ENCODE results near the gene NEDD4L.

Gene NEDD4L

DNA sequence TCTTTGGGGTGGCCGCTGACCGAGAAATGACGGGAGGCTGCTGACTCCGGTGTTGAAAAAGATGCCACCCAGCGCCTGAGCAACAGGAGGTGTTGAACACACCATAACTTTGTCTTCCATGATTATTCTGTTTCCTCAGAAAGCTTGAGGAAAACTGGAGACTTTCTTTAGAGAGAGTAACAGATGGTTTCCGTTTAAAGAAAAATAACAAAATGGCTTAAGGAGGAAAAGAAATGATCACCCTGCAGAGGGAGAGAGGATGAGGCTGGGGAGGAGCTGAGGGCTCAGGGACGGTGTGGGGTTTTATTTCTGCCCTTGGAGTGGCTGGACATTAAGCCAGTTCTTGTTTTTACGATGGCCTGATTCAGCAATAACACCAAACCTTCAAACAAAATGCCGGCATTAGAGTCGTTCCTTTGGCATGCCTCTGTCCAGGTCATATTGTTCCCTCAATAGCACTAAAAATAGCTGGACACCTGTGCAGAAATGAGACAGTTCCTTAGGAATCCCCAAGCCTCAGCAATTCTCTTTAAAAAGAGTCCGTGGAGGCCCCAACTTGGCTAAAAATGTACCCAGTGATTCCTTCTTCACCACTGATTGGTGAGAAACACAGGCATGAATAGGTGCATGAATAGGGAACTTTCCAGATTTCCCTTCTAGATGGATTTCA is 402.5 kb downstream of the NEDD4L start:
- no peak for DNase-seq (ENCODE audit: low spot score)
- TF ChIP-seq, protein P1, sequence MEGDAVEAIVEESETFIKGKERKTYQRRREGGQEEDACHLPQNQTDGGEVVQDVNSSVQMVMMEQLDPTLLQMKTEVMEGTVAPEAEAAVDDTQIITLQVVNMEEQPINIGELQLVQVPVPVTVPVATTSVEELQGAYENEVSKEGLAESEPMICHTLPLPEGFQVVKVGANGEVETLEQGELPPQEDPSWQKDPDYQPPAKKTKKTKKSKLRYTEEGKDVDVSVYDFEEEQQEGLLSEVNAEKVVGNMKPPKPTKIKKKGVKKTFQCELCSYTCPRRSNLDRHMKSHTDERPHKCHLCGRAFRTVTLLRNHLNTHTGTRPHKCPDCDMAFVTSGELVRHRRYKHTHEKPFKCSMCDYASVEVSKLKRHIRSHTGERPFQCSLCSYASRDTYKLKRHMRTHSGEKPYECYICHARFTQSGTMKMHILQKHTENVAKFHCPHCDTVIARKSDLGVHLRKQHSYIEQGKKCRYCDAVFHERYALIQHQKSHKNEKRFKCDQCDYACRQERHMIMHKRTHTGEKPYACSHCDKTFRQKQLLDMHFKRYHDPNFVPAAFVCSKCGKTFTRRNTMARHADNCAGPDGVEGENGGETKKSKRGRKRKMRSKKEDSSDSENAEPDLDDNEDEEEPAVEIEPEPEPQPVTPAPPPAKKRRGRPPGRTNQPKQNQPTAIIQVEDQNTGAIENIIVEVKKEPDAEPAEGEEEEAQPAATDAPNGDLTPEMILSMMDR (IDR thresholded peaks at IDR 0.05; ENCODE audit: extremely low read depth, insufficient read depth, missing control alignments): no peak
- in situ Hi-C loops (cut with MboI; ENCODE audit: low pct_unique_long_range_greater_than_20kb, low sequenced_read_pairs, unreplicated experiment): no loop called here

DNA sequence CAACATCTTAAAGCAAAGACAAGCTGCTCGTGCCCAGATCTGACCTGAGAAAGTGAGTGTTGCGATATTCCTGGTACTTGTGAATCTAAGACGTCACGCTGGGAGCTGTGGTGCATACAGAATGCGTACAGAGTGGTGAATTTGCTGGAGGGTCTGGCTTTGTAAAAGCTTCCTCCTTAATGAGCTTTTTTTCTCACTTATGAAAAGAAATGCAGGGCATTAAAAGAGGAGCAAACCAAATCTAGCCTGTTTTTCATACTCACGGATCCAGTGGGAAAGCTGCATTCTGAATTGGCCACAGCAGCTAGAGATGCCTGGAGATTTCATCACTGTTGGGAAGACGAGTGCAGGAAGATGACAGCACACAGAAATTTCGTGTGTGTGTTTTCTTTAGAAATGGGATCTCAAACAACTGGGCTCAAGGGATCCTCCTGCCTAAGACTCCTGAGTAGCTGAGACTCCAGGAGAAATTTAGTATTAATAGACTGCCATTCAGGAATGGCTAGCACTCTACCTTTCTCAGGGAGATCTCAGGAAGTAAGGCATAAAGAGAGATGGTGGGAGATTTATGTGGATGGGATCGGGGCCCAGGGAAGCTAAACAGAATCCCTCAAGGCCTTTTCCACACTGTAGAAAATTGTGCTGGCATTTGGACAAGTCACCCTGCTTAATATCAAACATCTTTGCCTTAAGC is 403.5 kb downstream of the NEDD4L start:
- in situ Hi-C loops (cut with MboI; ENCODE audit: low pct_unique_long_range_greater_than_20kb, low sequenced_read_pairs, unreplicated experiment): no loop called here
- TF ChIP-seq, protein P1 (IDR thresholded peaks at IDR 0.05; ENCODE audit: extremely low read depth, insufficient read depth, missing control alignments): no peak
- DNase-seq (ENCODE audit: low spot score): no peak

DNA sequence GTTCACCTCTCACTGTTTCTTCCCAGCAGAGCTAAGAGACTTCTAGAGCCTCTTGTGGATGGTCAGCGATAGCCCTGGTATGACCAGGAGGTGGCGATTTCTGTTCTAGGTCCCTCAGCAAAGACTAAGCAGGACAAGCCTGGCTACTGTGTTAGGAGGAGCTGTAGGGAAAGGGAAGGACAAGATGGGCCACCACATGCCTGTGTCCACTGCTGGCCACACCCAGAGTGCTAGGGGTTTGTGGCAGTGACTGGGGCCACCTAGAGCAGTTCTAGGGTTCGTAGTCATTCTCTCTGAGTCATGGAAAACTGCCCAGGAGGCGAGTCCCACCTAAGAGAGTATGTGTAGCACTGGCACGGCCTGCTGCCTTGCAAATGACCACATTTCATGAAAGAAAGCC is 405.4 kb downstream of the NEDD4L start:
- TF ChIP-seq, protein P1 (IDR thresholded peaks at IDR 0.05; ENCODE audit: extremely low read depth, insufficient read depth, missing control alignments): no peak
- in situ Hi-C loops (cut with MboI; ENCODE audit: low pct_unique_long_range_greater_than_20kb, low sequenced_read_pairs, unreplicated experiment): no loop called here
- DNase-seq (ENCODE audit: low spot score): no peak

All from GM13977 (cell line).